GM18508 (cell line): ENCODE measurements around the gene TBC1D17.

Experiments
- ATAC-seq: cut with Tn5 transposase; IDR thresholded peaks from one replicate; pipeline ENCODE4 v1.9.1; 2021; ENCODE audit warnings: moderate number of reproducible peaks; ENCODE audit not compliant: insufficient read depth, unreplicated experiment

TBC1D17 gene

GRCh38 chr19:49877020-49877878 is at the start of gene TBC1D17, which contains the start of gene AKT1S1:
Gene TBC1D17, plus strand, starts transcription at chr19:49877702. Its CDS starts 22 bp downstream, at chr19:49877724.
Gene AKT1S1, minus strand, starts transcription at chr19:49877355. Its CDS starts 4,060 bp downstream, at chr19:49873295.
- peak; percentile 43 for ATAC-seq

DNA sequence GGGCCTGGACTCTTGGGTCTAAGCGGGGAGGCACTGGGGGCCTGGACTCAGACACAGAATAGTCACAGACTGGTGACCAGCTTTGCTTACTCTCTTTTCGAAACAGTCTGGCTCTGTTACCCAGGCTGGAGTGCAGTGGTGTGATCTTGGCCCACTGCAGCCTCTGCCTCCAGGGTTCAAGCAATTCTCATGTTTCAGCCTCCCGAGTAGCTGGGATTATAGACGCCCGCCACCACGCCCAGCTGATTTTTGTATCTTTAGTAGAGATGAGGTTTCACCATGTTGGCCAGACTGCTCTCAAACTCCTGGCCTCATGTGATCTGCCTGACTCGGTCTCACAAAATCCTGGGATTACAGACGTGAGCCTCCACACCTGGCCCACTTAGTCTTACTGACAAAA is 48.3 kb upstream of the TBC1D17 start:
- ATAC-seq = no peak

DNA sequence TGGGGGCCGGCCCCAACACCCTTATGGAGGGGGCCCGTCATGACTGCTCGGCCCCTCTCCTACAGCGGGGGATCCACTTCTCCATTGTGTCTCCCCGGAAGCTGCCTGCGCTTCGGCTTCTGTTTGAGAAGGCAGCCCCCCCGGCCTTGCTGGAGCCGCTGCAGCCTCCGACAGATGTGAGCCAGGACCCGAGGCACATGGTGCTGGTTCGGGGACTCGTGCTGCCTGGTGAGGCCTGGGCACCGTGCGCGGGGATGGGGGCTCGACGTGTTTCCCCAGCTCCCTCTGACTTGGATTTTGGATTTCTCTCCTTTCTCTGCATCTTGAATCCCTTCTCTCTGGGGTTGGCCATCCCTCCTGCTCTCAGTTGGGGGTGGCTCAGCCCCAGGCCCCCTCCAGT is 47.8 kb upstream of the TBC1D17 start:
- no peak for ATAC-seq

DNA sequence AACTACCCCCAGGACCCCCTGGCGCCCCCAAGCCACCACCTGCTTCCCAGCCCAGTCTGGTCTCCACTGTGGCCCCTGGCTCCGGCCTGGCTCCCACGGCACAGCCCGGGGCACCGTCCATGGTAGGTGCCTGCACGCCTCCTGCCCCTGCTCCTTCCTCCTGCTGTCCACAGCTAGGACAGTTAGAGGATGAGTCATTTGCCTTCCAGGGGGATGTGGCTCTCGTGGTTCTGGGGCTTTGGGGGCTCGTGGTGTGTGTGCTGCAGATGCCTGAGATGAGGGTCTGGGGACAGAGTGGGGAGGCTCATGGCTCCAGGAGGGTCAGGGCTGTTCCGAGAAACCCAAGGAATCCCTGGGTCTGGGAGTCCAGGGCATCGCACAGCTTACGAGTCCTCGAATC is 46.7 kb upstream of the TBC1D17 start:
- ATAC-seq = no peak

GRCh38 chr19:49831592-49831991 is 45.9 kb upstream of the TBC1D17 start:
- ATAC-seq = no peak

DNA sequence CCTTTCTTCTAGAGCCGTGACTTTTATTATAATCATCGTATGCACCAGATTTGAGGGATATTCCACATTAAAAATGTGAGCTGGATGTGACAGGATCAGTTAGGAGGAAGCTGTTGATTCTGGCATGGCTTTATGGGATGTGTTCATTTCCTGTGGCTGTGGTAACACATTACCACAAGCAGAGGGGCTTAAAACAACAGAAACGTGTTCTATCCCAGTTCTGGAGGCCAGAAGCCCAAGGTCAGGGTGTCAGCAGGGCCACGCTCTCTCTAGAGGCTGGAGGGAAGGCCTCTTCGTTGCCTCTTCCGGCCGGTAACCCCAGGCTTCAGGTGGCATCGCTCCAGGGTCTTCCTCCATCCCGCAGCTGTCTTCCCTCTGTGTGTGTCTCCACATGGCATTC is 44.9 kb upstream of the TBC1D17 start:
- no peak for ATAC-seq

- no peak for ATAC-seq
Observed at GRCh38 chr19:49833599-49833998, 43.9 kb upstream of the TBC1D17 start.

DNA sequence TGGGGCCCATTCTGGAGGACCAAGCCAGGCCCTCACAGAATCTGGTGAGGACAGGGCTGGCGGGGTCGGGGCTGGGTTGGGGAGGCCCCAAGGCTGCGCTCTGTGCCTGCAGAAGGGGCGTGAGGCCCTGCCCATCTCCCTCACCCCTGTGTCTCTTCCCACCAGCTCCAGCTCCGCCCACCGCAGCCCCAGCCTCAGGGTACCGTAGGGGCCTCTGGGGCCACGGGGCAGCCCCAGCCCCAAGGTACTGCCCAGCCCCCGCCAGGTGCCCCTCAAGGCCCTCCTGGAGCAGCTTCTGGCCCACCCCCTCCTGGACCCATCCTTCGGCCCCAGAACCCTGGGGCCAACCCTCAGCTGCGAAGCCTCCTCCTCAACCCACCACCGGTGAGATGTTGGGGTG is 41.9 kb upstream of the TBC1D17 start:
- ATAC-seq = no peak

GRCh38 chr19:49836176-49837008 is 41.1 kb upstream of the TBC1D17 start:
- ATAC-seq = no peak

DNA sequence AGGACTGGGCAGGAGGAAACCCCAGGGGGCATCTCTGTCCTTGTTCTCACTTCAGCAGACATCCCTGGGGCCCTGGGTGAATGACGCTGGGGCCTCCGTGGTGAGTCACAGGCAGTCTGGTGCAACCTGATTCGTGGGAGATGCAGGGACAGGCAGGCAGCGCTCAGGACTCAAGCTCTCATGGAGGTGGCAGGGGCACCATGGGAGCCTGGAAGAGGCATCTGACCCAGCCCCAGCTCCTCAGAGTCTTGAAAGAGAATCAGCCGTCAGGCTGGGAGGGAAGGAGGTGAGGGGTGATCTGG is 40.5 kb upstream of the TBC1D17 start:
- ATAC-seq = no peak

- ATAC-seq = no peak
Observed at GRCh38 chr19:49837425-49837824, 40.1 kb upstream of the TBC1D17 start.

DNA sequence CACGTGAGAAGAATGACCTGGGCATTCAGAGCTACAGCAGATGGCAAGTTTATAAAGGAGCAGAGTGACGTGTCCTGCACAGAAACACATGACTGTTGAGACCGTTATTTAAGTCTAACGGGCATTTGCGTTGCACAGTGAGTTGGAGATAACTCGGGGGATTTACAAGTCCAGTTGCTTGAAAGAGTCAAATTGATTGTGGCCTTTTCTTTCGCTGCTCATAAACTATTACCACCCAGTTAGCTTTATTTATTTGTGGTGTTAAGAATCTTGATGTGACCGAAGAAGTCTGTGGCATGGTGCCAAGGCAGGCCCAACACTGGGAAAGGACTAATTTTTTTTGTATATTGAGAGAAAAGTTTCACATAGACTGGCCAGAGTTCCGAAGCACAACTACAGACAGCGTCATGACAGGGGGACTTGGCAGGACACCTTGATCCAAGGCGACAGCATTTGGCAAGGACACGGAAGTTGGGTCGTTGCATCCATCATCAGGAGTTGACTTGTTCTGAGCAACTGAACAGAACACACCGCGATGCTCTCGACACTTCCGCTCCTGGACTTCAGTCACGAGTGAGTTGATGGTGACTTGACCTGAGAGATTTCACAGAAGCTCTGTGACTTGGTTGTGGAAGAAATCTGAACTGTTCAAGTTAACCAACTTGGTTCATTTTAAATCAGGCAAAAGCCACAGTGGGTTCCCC is 38.5 kb upstream of the TBC1D17 start:
- no peak for ATAC-seq

DNA sequence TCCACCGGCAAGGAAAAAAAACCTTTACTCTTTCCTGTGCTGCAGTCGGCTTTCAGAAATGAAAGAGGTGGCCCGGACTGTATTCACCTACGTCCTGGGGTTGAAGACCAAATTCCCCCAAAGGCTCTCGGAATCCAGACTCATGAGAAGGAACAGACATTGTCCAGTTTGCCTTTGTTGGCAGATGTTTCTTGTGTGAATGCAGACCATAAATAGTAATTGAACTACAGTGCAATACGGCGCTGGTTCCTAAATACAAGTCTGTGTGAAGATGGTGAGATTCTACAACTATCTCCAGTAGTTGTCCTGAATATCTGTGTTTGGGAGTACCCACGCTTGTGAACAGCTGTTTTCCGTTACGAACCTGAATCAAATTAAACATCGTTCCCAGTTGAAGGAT is 37.8 kb upstream of the TBC1D17 start:
- ATAC-seq = no peak

GRCh38 chr19:49840321-49840720 is 37.2 kb upstream of the TBC1D17 start:
- ATAC-seq = no peak

GRCh38 chr19:49840736-49841249 is 36.7 kb upstream of the TBC1D17 start:
- no peak for ATAC-seq

DNA sequence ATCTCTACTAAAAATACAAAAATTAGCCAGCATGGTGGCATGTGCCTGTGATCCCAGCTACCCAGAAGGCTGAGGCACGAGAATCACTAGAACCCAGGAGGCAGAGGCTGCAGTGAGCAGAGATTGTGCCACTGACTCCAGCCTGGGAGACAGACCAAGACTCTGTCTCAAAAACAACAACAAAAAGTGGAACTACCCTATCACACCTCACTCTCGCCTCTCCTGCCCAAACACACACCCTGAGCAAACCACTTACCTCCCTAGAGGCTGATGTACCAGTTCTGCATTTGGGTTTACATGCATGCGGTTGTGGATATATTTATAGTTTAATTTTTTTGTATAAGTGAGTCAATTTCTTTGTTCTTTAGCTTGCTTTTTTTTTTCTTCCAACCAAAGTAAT is 34.2 kb upstream of the TBC1D17 start:
- no peak for ATAC-seq

GRCh38 chr19:49844138-49845095 is 33.1 kb upstream of the TBC1D17 start:
- ATAC-seq = no peak

DNA sequence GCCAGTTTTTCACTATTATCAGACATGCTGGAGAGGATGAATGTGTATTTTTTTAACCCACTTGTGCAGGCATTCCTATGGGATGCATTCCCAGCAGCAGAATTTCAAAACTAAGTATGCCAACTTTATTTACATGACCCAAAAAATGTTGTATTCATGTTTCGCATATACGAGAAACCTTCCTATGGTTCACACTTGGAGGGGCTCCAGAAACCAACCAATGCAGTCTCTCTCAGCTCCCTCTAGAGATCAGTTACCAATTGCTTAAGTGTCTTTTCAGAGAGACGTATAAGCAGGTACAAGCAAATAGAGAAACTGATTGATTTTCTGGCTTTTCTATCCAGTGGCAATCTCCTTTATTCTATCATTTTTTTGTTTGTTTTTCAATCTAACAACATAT is 32.1 kb upstream of the TBC1D17 start:
- ATAC-seq = no peak

GRCh38 chr19:49846408-49846807 is 31.1 kb upstream of the TBC1D17 start:
- ATAC-seq = no peak
